ENCODE data around the gene STAB1.

The STAB1 gene

DNA sequence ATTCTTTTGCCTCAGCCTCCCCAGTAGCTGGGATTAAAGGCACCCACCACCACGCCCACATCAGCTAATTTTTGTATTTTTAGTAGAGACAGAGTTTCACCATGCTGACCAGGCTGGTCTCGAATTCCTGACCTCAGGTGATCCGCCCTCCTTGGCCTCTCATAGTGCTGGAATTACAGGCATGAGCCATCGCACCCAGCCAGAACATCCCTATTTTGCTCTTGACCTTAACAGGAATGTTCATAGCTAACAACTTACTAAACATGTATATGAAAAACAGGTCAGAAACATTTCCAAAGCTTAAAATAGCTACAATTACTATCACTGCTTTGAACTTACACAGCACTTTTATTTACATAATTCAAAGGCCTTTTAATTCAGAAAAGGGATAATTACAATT lies 74.9 kb downstream of the STAB1 start:
- Histone ChIP-seq H3K27ac (ENCODE audit: low read length) (no peak overlapping the region), H3K36me3 (ENCODE audit: insufficient read depth, low read length) (peaks cover 60% of the 10 kb centered on the region), H3K79me2 (ENCODE audit: insufficient read depth, low read length) (no peaks in the 10 kb centered on the region), H2AFZ (ENCODE audit: low read depth, low read length) (no peak overlapping the region), H3K4me2 (ENCODE audit: insufficient read depth, low read length) (no peak overlapping the region), H3K9me3 (ENCODE audit: insufficient read depth, low read length, severe bottlenecking) (no peaks in the 10 kb centered on the region), H3K9ac (ENCODE audit: low read depth, low read length) (no peak overlapping the region), H3K4me3 (ENCODE audit: low read depth in 1 of 2, low read length in 2 of 2) (no peak overlapping the region), H3K27me3 (ENCODE audit: insufficient read depth, low read length, poor library complexity) (no peaks in the 10 kb centered on the region), H3K4me1 (ENCODE audit: insufficient read depth, low read length) (no peaks in the 10 kb centered on the region), H4K20me1 (ENCODE audit: insufficient read depth, low read length) (no peaks in the 10 kb centered on the region)
- DNase-seq = no peak
- TF ChIP-seq EZH2 (IDR thresholded peaks at IDR 0.05; ENCODE audit: borderline replicate concordance, low read depth, low read length, severe bottlenecking) = no peak
- TF ChIP-seq, protein P1, sequence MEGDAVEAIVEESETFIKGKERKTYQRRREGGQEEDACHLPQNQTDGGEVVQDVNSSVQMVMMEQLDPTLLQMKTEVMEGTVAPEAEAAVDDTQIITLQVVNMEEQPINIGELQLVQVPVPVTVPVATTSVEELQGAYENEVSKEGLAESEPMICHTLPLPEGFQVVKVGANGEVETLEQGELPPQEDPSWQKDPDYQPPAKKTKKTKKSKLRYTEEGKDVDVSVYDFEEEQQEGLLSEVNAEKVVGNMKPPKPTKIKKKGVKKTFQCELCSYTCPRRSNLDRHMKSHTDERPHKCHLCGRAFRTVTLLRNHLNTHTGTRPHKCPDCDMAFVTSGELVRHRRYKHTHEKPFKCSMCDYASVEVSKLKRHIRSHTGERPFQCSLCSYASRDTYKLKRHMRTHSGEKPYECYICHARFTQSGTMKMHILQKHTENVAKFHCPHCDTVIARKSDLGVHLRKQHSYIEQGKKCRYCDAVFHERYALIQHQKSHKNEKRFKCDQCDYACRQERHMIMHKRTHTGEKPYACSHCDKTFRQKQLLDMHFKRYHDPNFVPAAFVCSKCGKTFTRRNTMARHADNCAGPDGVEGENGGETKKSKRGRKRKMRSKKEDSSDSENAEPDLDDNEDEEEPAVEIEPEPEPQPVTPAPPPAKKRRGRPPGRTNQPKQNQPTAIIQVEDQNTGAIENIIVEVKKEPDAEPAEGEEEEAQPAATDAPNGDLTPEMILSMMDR (IDR thresholded peaks at IDR 0.05; ENCODE audit: borderline replicate concordance, extremely low read depth, low read length, poor library complexity, severe bottlenecking) = no peak
- ATAC-seq (ENCODE audit: insufficient read depth, low read depth) = no peak

DNA sequence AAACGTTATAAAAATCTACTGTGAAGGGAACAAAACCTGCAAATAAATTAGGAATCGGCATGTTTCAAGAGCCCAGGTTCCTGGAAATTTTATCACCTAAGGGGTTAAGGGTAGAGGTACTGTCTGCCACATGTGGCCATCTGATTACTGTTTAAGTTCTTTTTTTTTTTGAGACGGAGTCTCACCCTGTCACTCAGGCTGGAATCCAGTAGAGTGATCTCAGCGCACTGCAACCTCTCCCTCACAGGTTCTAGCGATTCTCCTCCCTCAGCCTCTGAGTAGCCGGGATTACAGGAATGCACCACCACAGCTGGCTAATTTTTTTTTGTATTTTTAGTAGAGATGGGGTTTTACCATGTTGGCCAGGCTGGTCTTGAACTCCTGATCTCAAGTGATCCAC lies 77.1 kb downstream of the STAB1 start:
- TF ChIP-seq, protein P1 (IDR thresholded peaks at IDR 0.05; ENCODE audit: borderline replicate concordance, extremely low read depth, low read length, poor library complexity, severe bottlenecking) = no peak
- no peak for TF ChIP-seq EZH2 (IDR thresholded peaks at IDR 0.05; ENCODE audit: borderline replicate concordance, low read depth, low read length, severe bottlenecking)
- Histone ChIP-seq H4K20me1 (ENCODE audit: insufficient read depth, low read length) (no peaks in the 10 kb centered on the region), H3K27me3 (ENCODE audit: insufficient read depth, low read length, poor library complexity) (no peaks in the 10 kb centered on the region), H3K4me1 (ENCODE audit: insufficient read depth, low read length) (no peaks in the 10 kb centered on the region), H3K9me3 (ENCODE audit: insufficient read depth, low read length, severe bottlenecking) (no peaks in the 10 kb centered on the region), H3K27ac (ENCODE audit: low read length) (no peak overlapping the region), H3K9ac (ENCODE audit: low read depth, low read length) (no peak overlapping the region), H3K4me3 (ENCODE audit: low read depth in 1 of 2, low read length in 2 of 2) (no peak overlapping the region), H3K4me2 (ENCODE audit: insufficient read depth, low read length) (no peak overlapping the region), H3K36me3 (ENCODE audit: insufficient read depth, low read length) (peaks cover 74% of the 10 kb centered on the region), H3K79me2 (ENCODE audit: insufficient read depth, low read length) (no peaks in the 10 kb centered on the region), H2AFZ (ENCODE audit: low read depth, low read length) (no peak overlapping the region)
- DNase-seq (no peak), ATAC-seq (ENCODE audit: insufficient read depth, low read depth) (no peak)
